ENCODE data around the gene CCZ1.
"Not testable (repeated sequence)": the region's sequence is repeated elsewhere in the genome, so short reads cannot be mapped to it uniquely, and the experiment has no call there.

The CCZ1 gene

GRCh38 chr7:5892498-5892897 lies 6.0 kb upstream of the CCZ1 start:
- TF ChIP-seq POLR2A (IDR thresholded peaks at IDR 0.05; ENCODE audit: extremely low read depth, insufficient read length) (no peak), MYC (IDR thresholded peaks at IDR 0.05; ENCODE audit: low read depth, low read length) (no peak)
- TF ChIP-seq, protein P1, sequence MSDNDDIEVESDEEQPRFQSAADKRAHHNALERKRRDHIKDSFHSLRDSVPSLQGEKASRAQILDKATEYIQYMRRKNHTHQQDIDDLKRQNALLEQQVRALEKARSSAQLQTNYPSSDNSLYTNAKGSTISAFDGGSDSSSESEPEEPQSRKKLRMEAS (IDR thresholded peaks at IDR 0.05; ENCODE audit: low read depth, low read length): no peak
- TF ChIP-seq, protein P2, sequence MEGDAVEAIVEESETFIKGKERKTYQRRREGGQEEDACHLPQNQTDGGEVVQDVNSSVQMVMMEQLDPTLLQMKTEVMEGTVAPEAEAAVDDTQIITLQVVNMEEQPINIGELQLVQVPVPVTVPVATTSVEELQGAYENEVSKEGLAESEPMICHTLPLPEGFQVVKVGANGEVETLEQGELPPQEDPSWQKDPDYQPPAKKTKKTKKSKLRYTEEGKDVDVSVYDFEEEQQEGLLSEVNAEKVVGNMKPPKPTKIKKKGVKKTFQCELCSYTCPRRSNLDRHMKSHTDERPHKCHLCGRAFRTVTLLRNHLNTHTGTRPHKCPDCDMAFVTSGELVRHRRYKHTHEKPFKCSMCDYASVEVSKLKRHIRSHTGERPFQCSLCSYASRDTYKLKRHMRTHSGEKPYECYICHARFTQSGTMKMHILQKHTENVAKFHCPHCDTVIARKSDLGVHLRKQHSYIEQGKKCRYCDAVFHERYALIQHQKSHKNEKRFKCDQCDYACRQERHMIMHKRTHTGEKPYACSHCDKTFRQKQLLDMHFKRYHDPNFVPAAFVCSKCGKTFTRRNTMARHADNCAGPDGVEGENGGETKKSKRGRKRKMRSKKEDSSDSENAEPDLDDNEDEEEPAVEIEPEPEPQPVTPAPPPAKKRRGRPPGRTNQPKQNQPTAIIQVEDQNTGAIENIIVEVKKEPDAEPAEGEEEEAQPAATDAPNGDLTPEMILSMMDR (IDR thresholded peaks at IDR 0.05; ENCODE audit: low read depth, low read length): no peak
- H3K4me3 ChIP-seq (ENCODE audit: low read depth, low read length): no peak overlapping the region
- DNase-seq (ENCODE audit: low read depth): no peak

- not testable (repeated sequence) for DNase-seq (ENCODE audit: low read depth); H3K4me3 ChIP-seq (ENCODE audit: low read depth, low read length)
Measured at GRCh38 chr7:5897369-5897919, 1.1 kb upstream of the CCZ1 start.

DNA sequence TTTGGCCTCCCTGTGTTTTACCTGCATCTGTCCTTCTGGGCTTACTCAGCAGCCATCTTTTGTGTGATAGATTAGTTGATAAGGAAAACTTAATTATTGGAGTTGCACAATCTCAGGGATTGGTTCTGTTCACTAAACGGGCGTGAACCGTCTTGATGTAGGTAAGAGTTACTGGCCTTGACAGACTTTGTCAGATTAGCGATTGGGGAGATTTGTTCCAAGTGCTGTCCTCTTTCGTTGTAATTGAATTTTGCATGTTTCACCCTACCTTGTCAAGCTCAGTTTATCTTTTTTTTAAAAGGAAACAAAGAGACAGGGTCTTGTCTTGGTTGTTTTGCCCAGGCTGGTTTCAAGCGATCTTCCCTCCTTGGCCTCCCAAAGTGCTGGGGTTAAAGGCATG lies 4.5 kb downstream of the CCZ1 start:
- not testable (repeated sequence) for DNase-seq (ENCODE audit: low read depth); H3K4me3 ChIP-seq (ENCODE audit: low read depth, low read length)

DNA sequence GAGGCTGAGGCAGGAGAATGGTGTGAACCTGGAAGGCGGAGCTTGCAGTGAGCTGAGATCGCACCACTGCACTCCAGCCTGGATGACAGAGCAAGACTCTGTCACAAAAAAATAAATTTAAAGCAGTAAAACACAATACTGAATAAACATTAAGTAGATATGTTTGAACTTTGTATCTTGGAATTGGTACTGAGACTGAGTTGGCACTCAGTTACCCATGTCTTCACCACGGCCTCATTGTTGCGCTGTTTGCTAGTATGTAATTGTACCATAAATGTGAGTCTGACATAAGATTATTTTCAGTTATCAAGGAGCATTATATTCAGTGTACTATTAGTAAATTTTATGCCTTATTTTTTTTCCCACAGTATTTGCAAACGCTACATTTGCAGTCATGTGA lies 6.2 kb downstream of the CCZ1 start:
- H3K4me3 ChIP-seq (ENCODE audit: low read depth, low read length); DNase-seq (ENCODE audit: low read depth): not testable (repeated sequence)

GRCh38 chr7:5908835-5909234 lies 10.3 kb downstream of the CCZ1 start:
- not testable (repeated sequence) for H3K4me3 ChIP-seq (ENCODE audit: low read depth, low read length); DNase-seq (ENCODE audit: low read depth)

DNA sequence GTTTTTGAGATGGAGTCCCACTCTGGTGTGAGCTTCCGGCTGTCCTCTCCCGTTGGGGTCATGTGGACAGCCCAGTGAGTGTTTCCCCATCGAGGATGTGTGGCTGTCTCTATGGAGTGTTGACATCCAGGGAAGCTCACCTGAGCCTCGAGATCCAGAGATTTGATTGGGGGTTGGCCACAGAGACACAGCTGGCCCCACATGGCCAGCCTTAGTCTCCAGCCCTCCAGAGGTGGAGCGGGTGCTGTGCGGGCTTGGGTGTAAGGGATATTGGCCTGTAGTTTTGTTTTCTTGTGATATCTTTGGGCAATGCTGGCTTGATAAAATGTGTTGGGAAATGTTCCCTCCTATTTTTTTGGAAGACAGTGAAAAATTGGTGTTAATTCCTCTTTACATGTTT lies 18.0 kb downstream of the CCZ1 start:
- not testable (repeated sequence) for H3K4me3 ChIP-seq (ENCODE audit: low read depth, low read length); DNase-seq (ENCODE audit: low read depth)

- H3K4me3 ChIP-seq (ENCODE audit: low read depth, low read length); DNase-seq (ENCODE audit: low read depth): not testable (repeated sequence)
Measured at GRCh38 chr7:5924180-5924579, 25.6 kb downstream of the CCZ1 start.

DNA sequence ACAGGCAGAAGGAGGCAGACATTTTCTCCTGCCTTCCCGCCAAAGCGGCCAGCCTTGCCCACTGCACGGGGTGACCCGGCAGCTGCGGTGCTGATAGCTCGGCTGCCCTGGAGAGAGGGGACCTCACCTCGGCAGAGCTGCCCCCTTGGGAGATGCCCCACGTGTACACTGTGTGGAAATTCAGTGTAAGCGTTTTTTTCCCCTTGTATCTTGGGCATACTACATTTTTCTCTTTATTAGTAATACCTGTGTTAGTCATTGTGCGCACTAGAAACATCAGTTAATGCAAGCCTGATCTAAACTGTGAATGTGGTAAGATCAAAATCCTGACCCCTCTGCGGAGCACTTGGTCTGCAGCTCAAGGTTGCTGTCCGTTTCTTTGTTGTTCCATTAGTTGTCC lies 26.1 kb downstream of the CCZ1 start:
- not testable (repeated sequence) for DNase-seq (ENCODE audit: low read depth); H3K4me3 ChIP-seq (ENCODE audit: low read depth, low read length)

DNA sequence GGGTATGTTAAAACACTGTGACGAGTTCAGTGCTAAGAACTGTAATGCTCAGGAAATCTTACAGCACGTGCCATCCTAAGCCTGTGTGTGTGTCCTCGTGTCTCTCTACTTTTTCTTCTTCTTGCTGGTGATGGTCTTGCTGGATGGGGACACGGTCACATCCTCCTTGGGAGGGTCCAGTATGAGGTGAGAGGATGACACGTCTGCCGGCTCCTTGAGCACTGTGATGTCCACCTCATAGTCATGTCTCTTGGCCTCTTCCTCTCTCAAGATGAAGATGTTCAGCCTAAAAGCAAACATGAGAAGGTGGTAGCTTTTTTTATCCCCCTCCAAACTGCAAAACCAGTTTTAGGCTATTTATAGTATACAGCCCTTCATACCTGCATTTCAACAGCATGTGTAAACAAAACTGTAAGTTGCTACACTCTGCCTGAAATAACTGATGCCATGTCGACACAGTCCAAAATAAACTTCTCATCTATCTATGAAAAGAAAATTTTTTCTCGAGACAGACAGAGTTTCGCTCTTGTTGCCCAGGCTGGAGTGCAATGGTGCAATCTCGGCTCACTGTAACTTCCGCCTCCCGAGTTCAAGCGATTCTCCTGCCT lies 27.8 kb downstream of the CCZ1 start:
- H3K4me3 ChIP-seq (ENCODE audit: low read depth, low read length); DNase-seq (ENCODE audit: low read depth): not testable (repeated sequence)

DNA sequence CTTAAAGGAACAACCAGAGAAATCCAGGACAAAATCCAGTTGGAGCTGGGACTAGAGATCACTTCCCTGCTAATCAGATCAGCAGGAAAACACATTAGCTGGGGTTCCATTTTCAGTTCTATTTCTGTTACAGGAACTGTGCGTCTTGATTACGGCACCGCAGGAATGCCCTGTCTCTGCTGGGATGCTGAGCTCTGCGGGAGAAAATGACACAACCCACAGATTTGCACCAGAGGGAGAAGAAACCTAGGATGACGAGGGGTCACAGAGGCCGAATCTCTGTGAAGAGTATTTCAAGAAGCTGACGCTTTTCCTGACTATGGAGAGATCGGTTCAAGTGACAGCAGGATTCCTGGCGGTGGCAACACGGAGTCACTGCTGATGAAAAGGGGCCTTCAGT lies 31.8 kb downstream of the CCZ1 start:
- DNase-seq (ENCODE audit: low read depth); H3K4me3 ChIP-seq (ENCODE audit: low read depth, low read length): not testable (repeated sequence)

DNA sequence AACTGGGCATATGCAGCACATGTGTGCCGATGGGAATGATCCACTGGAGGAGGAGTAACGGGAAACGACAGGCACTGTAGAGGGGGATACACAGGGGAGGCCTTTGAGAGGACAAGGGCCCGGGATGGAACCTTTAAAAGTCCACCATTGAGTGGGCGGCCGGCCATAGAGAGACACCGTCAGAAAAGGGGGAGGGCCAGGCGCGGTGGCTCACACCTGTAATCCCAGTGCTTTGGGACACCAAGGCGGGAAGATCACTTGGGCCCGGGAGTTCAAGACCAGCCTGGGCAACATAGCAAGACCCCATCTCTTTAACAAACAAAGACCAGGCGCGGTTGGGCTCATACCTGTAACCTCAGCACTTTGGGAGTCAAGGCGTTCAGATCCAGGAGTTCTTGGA lies 32.7 kb downstream of the CCZ1 start:
- not testable (repeated sequence) for H3K4me3 ChIP-seq (ENCODE audit: low read depth, low read length)

GRCh38 chr7:5931905-5932644 lies 33.5 kb downstream of the CCZ1 start:
- not testable (repeated sequence) for DNase-seq (ENCODE audit: low read depth); H3K4me3 ChIP-seq (ENCODE audit: low read depth, low read length)

More for the DNA sequence above, 32.7 kb downstream of the CCZ1 start:
- DNase-seq (ENCODE audit: low read depth): not testable (repeated sequence)

DNA sequence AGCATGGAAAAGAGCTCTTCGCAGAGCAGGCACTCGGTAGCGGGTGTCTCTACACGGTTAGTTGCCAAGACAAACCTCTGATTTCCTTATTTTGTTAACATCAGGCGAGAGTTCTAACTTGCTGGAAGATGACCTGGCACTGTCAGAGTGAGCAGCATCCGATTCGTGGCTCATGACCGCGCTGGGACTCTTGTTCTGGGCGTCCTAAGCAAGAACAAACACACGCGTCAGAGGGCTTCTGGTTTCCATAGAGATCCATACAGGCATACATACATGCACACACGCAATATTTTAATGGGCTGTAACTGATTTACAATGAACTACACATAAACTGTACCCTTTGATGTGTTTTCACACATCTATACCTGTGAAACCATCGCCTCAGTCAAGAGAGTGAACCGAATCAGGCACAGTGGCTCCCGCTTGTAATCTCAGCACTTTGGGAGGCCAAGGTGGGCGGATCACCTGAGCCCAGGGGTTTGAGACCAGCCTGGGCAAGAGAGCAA lies 36.5 kb downstream of the CCZ1 start:
- H3K4me3 ChIP-seq (ENCODE audit: low read depth, low read length); DNase-seq (ENCODE audit: low read depth): not testable (repeated sequence)

DNA sequence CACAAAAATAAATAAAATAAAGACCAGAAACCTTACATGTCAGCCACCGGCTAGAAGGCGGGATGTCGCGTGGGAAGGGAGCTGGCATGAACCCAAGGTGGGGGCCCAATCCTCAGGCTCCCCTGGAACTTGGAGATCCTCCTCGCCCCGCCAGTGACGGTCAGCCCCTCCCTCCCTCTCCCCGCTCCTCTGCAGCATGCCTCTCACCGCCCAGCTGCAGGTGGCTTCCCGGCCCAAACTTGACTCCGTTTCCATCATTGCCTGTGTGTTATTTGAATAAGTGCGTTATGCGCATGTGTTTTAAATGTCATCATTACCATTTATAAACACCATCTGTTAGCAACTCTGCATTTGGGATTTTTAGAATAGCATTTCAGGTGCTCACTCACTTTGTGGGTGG lies 64.7 kb downstream of the CCZ1 start:
- DNase-seq (ENCODE audit: low read depth); H3K4me3 ChIP-seq (ENCODE audit: low read depth, low read length): not testable (repeated sequence)

- not testable (repeated sequence) for DNase-seq (ENCODE audit: low read depth); H3K4me3 ChIP-seq (ENCODE audit: low read depth, low read length)
Measured at GRCh38 chr7:5963810-5964209, 65.3 kb downstream of the CCZ1 start.

DNA sequence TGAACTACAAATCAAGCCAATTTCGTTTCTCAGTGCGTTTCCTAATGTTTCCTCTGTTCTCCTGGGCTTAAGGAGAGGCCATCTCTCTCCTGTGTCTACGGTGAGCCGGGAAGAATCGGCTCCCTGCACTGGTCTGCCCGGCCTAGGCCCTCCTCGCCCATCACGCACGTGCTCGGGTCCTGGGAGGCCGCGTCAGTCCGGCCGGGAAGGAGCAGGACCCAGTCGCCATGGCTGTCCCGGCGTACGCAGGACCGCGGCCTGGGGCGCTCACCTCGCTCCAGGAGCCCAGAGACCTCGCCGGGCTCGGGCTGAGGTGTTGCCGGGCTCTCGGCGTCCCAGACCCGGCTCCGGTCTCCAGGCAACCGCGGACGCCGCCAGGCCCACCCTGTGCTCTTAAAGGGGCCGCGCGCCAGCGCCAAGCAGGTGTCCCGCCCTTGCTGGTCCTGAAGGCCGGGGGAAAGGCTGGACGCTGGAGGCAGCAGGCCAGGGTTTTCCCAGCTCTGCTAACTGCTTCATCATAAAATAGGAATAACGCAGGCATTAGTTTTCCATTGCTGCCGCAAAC lies 71.9 kb downstream of the CCZ1 start, which contains the start of gene RSPH10B:
Gene RSPH10B, minus strand, starts transcription at position 343 of the 565 bp plus-strand sequence. CDS start 3,573 bp downstream, outside the sequence.
- not testable (repeated sequence) for H3K4me3 ChIP-seq (ENCODE audit: low read depth, low read length); DNase-seq (ENCODE audit: low read depth)

DNA sequence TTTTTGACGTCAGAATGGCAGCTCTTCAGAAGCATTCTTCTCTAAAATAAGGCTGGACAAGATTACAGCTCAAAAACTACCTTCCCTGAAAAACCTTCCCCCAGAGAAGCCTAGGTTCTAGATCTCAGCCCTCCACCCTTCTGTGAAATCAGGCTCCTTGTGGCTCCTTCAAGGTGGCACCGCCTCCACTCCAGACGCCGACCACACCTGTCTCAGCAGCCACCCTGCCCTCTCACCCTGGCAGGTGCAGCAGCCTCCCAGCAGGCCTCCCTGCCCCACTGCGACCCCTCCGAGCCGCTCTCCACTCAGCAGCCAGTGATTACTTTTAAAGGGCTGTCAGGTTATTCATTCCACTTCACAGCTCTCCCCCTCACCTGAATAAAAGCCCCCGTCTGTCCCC lies 75.0 kb downstream of the CCZ1 start:
- DNase-seq (ENCODE audit: low read depth); H3K4me3 ChIP-seq (ENCODE audit: low read depth, low read length): not testable (repeated sequence)
